HG03103 (cell line): ENCODE measurements around the gene CLCN2.
A peak's percentile ranks its signal among the peaks of the same experiment; 100 is the strongest.
"Not testable (repeated sequence)": the region's sequence is repeated elsewhere in the genome, so short reads cannot be mapped to it uniquely, and the experiment has no call there.

ENCODE experiments used
- ATAC-seq: cut with Tn5 transposase; IDR thresholded peaks from one replicate; pipeline ENCODE4 v1.9.1; 2021; ENCODE audit warnings: low read depth; ENCODE audit not compliant: unreplicated experiment

CLCN2 gene

DNA sequence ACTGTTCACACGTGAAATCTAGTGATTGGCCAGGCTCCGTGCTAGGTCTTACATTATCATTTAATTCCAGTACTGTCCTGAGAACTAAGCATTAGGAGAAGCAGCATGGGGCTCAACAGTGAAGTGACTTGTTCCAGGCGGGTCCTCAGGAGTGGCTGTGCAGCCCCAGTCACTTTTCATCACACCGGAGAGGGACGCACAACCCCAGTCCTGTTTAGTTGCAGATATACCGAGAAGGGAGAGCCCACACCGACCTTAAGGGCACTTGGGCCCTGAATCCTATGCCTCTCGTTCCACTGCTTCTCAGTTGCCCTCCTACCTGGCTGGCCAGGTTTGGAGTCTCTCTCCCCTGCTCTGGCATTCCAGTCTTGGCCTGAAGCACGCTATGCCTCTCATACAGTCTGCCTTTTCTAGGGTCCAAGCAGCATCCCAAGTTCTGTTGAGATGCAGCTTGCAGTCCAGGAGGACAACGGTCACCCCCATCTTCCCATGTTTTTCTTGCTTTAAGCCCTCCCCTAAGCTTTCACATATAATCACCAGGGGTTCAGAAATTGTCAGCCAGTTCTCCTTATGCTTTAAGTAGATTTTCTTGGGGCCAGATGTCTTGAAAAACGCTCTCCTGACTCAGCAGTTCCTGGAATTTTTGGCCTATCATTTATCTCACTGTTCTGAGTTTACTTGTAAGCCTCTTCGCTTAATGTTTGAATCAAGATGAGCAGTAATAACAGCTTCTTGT, 13.9 kb downstream of the CLCN2 start:
- ATAC-seq, result no peak

DNA sequence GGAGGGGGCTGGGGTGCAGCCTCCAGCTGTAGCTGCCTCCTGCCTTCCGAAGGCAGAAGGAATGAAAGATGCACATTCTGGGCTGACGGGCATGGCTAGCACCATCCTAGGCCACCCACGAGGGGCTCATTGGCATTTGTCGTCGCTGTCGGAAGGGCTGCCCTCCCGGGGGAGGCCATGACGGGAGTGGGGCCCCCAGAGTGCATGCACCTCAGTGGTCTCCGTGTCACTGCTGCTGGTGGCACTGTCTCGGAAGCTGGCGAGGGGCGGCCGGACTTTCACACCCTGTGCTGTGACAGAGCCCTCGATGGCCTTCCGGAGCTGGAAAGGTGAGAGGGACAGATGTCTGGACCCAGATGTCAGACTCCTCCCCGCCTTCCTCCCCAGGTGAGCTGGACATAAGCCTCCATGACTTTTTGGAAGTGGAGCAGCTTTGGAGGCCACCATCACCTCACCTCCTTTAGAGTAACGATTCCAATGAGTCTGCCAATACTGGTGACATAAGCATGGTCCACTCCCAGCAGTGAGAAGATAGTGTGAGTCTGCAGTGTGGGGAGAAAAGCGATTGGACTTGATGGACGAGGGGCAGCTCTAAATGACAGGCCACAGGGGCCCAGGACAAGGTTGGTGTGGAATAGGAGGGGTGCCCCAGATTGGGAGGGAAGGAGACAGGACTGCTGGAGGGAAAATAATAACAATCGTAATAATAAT, 14.8 kb downstream of the CLCN2 start:
- no peak for ATAC-seq

DNA sequence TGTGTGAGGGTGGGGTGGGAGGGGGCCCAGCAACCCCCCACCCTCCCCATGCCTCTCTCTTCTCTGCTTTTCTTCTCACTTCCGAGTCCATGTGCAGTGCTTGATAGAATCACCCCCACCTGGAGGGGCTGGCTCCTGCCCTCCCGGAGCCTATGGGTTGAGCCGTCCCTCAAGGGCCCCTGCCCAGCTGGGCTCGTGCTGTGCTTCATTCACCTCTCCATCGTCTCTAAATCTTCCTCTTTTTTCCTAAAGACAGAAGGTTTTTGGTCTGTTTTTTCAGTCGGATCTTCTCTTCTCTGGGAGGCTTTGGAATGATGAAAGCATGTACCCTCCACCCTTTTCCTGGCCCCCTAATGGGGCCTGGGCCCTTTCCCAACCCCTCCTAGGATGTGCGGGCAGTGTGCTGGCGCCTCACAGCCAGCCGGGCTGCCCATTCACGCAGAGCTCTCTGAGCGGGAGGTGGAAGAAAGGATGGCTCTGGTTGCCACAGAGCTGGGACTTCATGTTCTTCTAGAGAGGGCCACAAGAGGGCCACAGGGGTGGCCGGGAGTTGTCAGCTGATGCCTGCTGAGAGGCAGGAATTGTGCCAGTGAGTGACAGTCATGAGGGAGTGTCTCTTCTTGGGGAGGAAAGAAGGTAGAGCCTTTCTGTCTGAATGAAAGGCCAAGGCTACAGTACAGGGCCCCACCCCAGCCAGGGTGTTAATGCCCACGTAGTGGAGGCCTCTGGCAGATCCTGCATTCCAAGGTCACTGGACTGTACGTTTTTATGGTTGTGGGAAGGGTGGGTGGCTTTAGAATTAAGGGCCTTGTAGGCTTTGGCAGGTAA, 15.9 kb downstream of the CLCN2 start:
- no peak for ATAC-seq

DNA sequence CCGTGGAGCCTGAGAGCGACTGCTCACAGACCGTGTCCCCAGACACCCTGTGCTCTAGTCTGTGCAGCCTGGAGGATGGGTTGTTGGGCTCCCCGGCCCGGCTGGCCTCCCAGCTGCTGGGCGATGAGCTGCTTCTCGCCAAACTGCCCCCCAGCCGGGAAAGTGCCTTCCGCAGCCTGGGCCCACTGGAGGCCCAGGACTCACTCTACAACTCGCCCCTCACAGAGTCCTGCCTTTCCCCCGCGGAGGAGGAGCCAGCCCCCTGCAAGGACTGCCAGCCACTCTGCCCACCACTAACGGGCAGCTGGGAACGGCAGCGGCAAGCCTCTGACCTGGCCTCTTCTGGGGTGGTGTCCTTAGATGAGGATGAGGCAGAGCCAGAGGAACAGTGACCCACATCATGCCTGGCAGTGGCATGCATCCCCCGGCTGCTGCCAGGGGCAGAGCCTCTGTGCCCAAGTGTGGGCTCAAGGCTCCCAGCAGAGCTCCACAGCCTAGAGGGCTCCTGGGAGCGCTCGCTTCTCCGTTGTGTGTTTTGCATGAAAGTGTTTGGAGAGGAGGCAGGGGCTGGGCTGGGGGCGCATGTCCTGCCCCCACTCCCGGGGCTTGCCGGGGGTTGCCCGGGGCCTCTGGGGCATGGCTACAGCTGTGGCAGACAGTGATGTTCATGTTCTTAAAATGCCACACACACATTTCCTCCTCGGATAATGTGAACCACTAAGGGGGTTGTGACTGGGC, 16.7 kb downstream of the CLCN2 start:
- no peak for ATAC-seq

DNA sequence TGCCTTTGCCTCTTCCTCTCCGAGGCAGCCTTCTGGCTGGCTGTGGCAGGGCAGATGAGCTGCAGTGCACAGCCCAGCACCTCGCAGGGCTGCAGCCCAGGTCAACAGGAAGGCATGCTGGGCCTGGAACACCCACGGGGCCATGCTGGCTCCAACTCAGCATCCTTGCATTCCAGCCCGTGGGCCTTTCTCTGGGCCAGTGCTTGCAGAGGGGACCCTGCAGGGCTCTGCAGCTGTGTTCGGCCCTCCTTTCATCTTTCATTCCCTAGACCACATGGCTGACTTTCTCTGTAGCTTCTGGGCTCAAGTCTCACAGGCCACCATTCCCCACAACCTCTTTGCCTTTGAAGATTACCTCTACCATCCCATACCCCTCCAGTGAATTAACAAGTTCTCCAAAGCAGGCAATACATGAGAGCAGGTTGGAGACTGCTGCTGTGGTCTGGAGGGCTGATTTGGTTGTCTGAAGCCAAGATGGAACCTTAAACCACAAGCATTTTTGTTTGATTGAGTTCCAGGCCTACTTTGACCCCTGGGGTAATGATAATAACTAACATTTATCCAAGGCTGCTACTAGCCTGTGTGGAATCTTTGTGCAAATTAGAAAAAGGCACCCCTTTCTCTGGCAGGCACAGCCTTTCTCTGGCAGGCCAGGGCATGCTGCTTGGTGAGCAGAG, 18.1 kb downstream of the CLCN2 start:
- ATAC-seq, result no peak

DNA sequence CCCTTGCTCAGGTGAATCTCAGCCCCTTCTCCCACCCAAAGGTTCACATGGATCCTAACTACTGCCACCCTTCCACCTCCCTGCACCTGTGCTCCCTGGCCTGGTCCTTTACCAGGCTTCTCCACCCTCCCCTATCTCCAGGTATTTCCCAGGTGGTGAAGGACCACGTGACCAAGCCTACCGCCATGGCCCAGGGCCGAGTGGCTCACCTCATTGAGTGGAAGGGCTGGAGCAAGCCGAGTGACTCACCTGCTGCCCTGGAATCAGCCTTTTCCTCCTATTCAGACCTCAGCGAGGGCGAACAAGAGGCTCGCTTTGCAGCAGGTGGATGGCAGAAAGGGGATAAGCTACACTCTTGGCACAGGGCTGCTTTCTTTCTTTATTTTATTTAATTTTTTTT, 19.5 kb downstream of the CLCN2 start:
- no peak for ATAC-seq

DNA sequence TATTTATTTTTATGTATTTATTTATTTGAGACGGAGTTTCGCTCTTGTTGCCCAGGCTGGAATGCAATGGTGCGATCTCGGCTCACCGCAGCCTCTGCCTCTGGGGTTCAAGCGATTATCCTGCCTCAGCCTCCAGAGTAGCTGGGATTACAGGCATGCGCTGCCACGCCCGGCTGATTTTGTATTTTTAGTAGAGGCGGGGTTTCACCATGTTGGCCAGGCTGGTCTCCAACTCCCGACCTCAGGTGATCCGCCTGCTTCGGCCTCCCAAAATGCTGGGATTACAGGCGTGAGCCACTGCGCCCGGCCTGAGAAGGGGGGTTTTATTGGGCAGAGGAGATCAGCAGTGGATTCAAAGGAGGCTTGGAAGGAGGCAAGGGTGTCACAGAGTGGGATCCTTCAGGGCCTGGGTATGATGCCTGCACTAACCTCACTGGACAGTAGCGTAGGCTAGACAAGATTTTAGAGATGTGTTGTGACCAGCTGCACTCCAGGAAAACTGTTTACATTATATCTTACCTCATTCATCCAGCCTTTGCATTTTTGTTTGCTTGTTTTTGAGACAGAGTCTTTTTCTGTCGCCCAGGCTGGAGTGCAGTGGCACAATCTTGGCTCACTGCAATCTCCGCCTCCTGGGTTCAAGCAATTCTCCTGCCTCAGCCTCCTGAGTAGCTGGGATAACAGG, 21.8 kb downstream of the CLCN2 start:
- not testable (repeated sequence) for ATAC-seq

DNA sequence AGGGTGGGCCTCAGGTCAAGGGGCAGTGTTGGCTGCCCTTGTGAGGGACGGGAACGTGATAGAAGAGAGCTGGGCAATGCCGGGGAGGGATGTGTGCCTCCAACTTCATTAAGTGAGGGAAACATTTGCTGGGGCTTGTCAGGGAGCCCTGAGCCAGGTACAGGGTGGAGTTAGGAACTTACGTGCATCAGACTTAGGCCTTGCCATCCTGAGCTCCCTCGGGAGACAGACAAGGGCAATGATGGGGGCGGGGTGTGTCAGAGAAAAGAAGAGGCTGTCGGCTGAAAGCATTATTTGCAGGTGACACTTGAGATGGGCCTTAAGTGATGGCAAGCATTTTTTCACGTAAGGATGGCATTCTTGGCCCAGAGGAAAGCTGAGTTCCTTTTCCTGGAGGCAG, 22.4 kb downstream of the CLCN2 start:
- no peak for ATAC-seq

DNA sequence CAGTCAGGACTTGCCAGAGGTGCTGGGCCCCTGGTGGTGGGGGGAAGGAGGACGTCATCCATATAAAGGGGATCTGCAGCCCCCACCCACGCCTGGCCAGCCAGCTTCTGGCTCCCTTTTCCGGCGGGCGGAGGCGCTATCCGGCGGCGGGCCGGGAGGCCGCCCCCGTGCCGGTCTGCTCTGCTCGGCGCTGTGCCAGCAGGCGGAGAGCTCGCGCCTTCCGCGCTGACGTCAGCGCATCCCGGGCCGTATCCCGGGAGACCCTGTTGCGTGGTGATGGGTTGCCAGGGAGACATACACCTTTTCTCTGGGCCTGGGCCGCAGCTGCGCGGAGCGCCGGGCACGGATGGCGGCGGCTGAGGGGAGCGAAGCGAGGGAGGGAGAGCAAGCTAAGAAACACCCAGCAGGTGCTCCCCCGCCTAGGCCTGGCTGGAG, 22.9 kb downstream of the CLCN2 start:
- ATAC-seq, result no peak

DNA sequence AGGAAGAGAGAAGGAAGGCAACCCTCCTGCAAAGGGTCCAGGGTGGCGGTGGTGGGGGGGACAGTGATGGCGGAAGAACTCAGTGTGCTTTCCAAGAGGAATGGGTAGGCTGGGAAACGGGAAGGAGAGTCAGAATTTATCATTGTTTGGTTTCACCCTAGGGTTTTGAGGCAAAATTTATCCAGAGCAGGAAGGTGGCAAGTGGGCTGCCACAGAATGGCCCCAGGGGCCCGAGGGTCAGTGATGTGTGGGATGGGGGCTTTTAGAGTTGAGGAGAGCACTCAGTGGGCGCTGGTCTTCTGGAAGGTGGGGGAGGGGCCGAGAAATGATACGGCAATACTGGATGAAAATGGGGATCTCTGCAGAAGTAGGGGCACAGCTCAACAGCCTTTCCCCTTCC, 23.4 kb downstream of the CLCN2 start:
- no peak for ATAC-seq

DNA sequence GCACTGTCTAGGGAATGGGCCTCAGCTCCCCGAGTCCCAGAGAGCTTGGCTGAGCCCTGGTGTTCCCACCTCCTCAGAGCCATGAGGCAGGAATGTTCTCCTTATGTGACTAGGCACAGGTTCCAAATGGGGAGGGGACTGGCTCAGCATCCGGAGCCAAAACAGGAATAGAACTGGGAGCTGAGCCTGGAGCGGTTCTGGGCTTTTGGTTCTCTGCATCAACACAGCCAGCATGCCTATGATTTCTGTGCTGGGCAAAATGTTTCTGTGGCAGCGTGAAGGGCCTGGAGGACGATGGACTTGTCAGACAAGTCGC, 24.0 kb downstream of the CLCN2 start, which contains the start of gene FAM131A:
TSS of gene FAM131A (plus strand) at position 202 of the 316 bp plus-strand sequence. CDS start at position 233, 31 bp downstream.
- no peak for ATAC-seq

DNA sequence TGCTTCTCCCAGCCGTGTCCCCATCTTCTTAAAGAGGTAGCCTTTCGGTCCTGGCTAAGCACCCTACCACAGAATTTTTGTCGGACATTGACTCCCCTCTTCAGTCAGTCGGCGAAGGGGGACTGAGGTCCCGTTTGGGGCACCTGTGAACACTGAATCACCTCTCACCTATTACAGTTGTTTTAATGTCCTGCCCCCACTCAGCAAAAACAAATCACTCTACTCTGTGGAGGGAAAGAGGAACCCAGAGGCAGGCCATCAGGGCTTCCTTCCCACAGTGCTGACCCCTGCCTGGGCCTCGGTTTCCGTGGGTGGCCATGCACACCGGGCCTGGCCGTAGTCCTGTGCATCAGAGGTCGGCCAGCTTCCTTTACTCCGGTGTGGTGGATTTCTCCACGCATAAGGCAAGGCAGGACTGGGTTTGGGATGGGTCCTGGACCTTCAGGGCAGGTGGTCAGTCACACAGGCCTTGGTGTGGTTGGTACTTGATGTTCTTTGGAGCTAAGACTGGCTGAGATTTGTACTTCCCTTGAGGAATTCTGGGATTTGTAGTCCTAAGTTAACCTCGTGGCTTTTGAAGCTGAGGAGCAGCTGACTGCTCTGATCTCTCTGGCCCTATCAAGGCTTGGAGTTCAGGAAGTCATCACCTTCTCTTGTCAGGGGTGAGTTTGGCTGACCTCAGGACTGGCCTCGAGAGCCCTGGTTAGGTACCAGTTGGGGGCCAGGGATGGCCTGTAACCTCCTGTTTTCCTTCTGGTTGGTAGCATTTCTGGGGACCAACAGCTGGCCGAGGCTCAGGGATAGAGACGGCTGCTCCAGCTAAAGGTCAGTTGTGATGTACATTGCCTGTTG, 24.6 kb downstream of the CLCN2 start:
- no peak for ATAC-seq

DNA sequence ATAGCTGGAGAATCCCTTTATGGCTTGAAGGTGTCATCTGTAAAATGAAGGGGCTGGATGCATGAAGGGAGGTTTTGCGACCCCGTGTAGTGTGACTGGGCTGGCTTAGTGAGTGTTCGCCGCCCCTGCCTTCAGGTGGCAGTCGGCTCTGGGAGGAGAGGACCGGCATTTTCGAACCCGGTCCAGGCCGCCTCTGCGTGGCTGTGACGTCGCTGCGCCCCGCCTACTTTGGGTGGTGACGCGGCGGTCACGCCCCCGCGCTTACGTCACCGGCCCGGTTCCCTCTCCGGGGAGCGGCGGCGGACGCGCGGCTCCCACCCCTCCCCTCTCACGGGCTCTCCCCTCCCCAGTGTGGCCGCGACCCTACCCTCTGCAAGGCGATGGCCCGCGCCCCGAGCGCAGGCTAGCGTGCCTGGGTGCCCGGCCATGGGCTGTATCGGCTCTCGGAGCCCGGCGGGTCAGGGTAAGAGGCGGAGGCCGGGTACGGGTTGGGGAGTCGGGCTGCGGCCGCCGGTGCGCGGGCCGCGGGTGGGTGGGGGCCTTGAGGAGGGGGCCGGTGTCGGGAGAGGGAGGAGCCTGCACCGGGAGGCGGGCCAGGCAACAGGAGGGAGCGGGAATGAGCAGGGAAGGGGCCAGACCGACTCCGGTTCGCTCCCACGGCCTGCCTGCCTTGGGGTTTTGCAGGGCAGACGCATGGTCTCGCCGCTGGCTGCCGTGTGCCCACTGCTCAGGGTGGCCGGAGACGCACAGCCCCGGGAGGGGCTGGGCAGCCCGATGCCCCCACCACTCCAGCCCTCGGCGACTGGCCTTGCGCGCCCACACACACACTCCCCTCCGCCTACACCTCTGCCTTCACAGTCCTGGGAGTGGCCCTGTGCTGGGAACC, 25.5 kb downstream of the CLCN2 start:
- peak; percentile 66 for ATAC-seq

DNA sequence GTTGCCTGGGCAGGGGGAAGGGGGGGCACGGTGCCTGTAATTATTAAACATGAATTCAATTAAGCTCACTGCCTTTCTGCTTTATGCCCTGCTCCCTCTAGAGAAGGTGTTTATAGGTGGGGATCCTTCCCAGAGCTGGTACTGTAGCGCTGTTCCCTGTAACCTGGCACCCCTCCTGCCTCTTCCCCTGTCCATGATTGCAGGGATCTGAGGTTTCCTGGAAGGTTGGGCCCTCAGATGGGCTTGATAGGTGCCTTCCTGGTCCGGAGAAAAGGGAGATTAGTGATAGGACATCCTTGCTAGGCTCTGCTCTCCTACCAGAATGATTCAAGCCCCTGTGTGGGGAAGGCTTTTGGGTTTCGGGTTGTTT, 26.1 kb downstream of the CLCN2 start:
- no peak for ATAC-seq

DNA sequence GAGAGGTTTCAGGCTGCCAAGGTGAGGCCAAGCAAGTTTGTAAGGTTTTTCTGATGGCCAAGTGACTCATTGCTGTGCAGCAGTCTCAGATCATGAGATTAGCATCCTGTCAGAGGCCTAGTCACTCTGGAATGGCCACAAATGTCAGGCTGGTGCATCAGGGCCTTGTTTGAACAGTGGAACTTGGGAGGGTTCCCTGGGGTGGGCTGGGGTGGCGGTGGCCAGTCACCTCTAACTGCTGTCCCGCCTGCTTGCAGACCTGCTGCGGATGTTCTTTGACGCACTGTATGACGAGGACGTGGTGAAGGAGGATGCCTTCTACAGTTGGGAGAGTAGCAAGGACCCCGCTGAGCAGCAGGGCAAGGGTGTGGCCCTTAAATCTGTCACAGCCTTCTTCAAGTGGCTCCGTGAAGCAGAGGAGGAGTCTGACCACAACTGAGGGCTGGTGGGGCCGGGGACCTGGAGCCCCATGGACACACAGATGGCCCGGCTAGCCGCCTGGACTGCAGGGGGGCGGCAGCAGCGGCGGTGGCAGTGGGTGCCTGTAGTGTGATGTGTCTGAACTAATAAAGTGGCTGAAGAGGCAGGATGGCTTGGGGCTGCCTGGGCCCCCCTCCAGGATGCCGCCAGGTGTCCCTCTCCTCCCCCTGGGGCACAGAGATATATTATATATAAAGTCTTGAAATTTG, 26.8 kb downstream of the CLCN2 start:
- no peak for ATAC-seq

DNA sequence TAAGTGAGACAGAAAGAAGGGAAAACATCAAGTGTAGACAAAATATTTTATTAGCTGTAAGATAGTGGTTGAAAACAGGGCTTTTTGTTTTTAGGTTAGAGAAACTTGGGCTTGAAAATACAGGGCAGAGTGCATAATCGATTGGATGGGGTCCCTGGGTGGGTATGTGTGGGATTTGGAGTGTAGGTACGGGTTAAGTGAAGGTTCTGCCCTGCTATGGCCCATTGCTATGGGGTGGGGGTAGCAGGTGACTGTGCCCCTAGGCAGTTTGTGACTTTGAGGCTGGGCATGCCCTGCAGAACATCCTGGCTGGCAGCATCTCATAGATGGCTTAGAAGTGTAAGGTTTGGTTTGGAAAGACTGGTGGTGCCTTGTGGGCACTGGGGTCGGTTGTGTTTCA, 27.7 kb downstream of the CLCN2 start:
- no peak for ATAC-seq

DNA sequence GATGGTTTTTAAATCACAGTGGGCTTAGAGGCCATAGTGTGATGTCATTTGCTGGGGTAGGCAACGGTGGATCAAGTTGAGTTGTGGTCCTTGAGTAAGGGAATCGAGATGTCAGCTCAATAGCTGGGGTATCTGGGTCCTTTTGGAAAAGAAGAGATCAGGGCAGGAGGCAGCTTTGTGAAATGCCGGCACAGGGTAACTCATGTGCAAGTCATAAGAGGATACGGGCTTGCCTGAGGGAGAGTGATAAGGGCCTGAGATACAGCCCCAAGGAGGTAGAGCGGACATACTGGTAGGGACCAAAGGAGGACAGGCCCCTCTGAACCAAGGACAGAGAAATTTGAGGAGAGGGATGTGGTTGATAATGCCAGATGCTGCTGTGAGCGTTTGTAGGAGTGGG, 28.2 kb downstream of the CLCN2 start:
- no peak for ATAC-seq
